Pulmonary artery endothelial cell (primary cell): ENCODE measurements around the gene ZCCHC7. TPM values are rescaled to one million over a fixed set of nuclear protein-coding genes. Genes with fewer than 3 reads are reported as not detected.
"Not testable (repeated sequence)": the region's sequence is repeated elsewhere in the genome, so short reads cannot be mapped to it uniquely, and the experiment has no call there.

ENCODE experiments used
- DNase-seq: peaks from one replicate; pipeline ENCODE4 v3.0.0-alpha.2; 2011; ENCODE audit warnings: low read depth, low spot score
- total RNA-seq: library from RNA; depleted of rRNA; stranded (reverse); fragments of >200 nt; gene quantifications from 2 replicates; pipeline ENCODE4 v1.2.3, GENCODE V29; 2014

The ZCCHC7 gene
- 13.6 and 13.8 TPM in 2 replicates for total RNA-seq

GRCh38 chr9:37119907-37120842 lies at the start of gene ZCCHC7:
TSS of gene ZCCHC7 (plus strand) at chr9:37120574.
- DNase-seq: peak; percentile 75

GRCh38 chr9:37074790-37075189 lies 45.6 kb upstream of the ZCCHC7 start:
- not testable (repeated sequence) for DNase-seq

GRCh38 chr9:37079370-37080164 lies 40.8 kb upstream of the ZCCHC7 start:
- DNase-seq: peak; percentile 66

- not testable (repeated sequence) for DNase-seq
Measured at GRCh38 chr9:37080165-37080628, 40.2 kb upstream of the ZCCHC7 start.

GRCh38 chr9:37081507-37081906 lies 38.9 kb upstream of the ZCCHC7 start:
- not testable (repeated sequence) for DNase-seq

- DNase-seq: no peak
Measured at GRCh38 chr9:37082214-37082765, 38.1 kb upstream of the ZCCHC7 start.

- DNase-seq: no peak
Measured at GRCh38 chr9:37083654-37084053, 36.7 kb upstream of the ZCCHC7 start.

GRCh38 chr9:37085233-37085632 lies 35.1 kb upstream of the ZCCHC7 start:
- no peak for DNase-seq

GRCh38 chr9:37092714-37093295 lies 27.6 kb upstream of the ZCCHC7 start:
- DNase-seq: not testable (repeated sequence)

- no peak for DNase-seq
Measured at GRCh38 chr9:37094751-37095150, 25.6 kb upstream of the ZCCHC7 start.

- no peak for DNase-seq
Measured at GRCh38 chr9:37096628-37097027, 23.7 kb upstream of the ZCCHC7 start.

- no peak for DNase-seq
Measured at GRCh38 chr9:37097294-37097693, 23.1 kb upstream of the ZCCHC7 start.

GRCh38 chr9:37100327-37100726 lies 20.0 kb upstream of the ZCCHC7 start:
- DNase-seq: no peak

GRCh38 chr9:37100741-37101140 lies 19.6 kb upstream of the ZCCHC7 start:
- no peak for DNase-seq

- DNase-seq: no peak
Measured at GRCh38 chr9:37102486-37102885, 17.9 kb upstream of the ZCCHC7 start.

GRCh38 chr9:37104183-37104889 lies 16.0 kb upstream of the ZCCHC7 start:
- no peak for DNase-seq

- DNase-seq: no peak
Measured at GRCh38 chr9:37105234-37105633, 15.1 kb upstream of the ZCCHC7 start.

GRCh38 chr9:37107701-37108100 lies 12.7 kb upstream of the ZCCHC7 start:
- DNase-seq: no peak

- not testable (repeated sequence) for DNase-seq
Measured at GRCh38 chr9:37114442-37114841, 5.9 kb upstream of the ZCCHC7 start.

- DNase-seq: no peak
Measured at GRCh38 chr9:37117956-37118355, 2.4 kb upstream of the ZCCHC7 start.

GRCh38 chr9:37119360-37119759 lies 1.0 kb upstream of the ZCCHC7 start:
- DNase-seq: no peak
